ENCODE measurements around the gene TRAPPC5.

DNA sequence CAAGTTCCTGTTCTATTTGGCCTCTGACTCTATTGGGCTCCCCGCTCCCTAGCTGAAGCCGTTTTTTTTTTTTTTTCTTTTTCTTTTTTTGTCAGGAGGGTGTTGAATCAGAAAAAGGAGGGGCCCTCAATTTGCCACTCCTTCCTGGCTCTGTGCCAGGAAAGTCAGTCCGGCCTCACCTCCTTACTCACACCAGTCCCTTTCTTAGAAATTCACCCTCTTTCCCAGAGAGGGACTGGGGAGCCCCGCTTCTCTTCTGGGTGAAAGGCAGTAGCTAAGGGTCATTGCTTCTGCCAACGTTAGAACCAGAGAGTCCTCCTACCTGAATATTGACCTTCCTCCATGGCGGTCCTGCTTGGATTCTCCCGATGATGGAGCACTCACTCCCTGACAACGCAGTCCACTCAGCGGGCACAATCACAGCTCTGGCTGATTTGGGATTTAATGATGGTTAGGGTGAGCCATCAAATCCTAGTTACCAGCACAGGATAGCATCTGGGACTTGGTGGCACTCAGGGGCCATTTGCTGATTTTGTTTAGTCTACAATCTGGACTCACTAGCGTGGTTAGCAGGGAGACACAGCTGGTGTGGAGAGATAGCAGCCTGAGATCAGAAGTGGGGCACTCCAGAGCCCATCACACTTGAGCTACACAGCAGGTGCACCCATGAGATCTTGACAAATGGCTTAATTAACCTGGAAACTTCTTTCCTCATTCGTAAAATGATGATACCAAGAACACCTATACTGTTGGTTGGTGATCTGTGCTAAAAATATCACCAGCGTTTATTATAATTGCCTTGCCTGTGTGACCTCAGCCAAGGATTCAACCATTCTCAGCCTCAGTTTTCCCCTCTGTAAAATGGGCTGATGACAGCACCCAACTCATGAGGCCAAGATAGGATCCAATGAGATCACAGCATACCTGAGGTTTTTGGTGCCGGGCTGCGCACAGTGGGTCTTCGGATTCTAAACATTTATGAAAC, 19.1 kb downstream of the TRAPPC5 start:
- TF ChIP-seq, protein P1, sequence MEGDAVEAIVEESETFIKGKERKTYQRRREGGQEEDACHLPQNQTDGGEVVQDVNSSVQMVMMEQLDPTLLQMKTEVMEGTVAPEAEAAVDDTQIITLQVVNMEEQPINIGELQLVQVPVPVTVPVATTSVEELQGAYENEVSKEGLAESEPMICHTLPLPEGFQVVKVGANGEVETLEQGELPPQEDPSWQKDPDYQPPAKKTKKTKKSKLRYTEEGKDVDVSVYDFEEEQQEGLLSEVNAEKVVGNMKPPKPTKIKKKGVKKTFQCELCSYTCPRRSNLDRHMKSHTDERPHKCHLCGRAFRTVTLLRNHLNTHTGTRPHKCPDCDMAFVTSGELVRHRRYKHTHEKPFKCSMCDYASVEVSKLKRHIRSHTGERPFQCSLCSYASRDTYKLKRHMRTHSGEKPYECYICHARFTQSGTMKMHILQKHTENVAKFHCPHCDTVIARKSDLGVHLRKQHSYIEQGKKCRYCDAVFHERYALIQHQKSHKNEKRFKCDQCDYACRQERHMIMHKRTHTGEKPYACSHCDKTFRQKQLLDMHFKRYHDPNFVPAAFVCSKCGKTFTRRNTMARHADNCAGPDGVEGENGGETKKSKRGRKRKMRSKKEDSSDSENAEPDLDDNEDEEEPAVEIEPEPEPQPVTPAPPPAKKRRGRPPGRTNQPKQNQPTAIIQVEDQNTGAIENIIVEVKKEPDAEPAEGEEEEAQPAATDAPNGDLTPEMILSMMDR (conservative IDR thresholded peaks at IDR 0.05; ENCODE audit: low read depth, low read length), result no peak
- TF ChIP-seq EZH2 (IDR thresholded peaks at IDR 0.05; ENCODE audit: borderline replicate concordance, low read depth, low read length, poor library complexity, severe bottlenecking), result no peak

Data from A673 (cell line).